ENCODE results near the gene OGDHL. TPM values are rescaled to one million over a fixed set of nuclear protein-coding genes. Genes with fewer than 3 reads are reported as not detected.

The OGDHL gene
- total and polyA plus RNA-seq, 7 donors, result 0.46 to 6.1 (median 1.2) TPM

DNA sequence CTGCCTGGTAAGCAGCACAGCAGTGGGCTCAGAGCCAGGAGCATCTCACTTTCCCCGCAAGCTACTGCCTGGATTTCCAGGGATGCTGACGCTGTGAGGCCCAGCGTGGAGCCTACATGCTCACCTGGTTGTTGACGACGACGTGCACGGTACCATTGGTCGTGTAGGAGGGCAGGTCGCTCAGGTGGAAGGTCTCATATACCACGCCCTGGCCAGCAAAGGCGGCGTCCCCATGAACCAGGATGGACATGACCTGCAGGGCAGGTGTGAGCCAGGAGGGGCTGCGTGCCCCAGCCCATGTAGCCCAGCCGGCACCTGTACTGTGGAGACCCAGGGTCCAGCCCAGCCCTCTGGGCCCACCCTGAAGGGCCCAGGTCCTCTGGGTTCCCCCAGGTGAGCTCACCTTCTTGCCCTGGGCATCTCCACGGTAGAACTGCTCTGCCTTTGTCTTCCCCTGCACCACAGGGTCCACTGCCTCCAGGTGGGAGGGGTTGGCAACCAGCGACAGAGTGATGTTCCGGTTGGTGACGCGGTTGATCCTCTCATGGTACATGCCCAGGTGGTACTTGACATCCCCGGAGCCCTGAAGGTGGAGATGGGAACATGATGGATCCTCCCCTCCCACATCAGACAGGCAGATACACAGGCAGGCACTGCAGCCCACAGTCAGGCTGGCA lies 15.4 kb downstream of the OGDHL start:
- Histone ChIP-seq H3K4me1 (no peaks in the 10 kb centered on the region), H3K36me3 (no peaks in the 10 kb centered on the region), H3K27me3 (no peaks in the 10 kb centered on the region), H3K9me3 (no peaks in the 10 kb centered on the region), H3K4me3 (no peak overlapping the region), H3K27ac (no peak overlapping the region)
- intact Hi-C loops (cut with DNase I), result no loop called here
- 92 to 93% methylated on average over 20 of the region's 20 CpGs for WGBS, 2 donors
- DNase-seq, result no peak
- TF ChIP-seq POLR2A (IDR thresholded peaks at IDR 0.05), result no peak
- TF ChIP-seq, protein P1, sequence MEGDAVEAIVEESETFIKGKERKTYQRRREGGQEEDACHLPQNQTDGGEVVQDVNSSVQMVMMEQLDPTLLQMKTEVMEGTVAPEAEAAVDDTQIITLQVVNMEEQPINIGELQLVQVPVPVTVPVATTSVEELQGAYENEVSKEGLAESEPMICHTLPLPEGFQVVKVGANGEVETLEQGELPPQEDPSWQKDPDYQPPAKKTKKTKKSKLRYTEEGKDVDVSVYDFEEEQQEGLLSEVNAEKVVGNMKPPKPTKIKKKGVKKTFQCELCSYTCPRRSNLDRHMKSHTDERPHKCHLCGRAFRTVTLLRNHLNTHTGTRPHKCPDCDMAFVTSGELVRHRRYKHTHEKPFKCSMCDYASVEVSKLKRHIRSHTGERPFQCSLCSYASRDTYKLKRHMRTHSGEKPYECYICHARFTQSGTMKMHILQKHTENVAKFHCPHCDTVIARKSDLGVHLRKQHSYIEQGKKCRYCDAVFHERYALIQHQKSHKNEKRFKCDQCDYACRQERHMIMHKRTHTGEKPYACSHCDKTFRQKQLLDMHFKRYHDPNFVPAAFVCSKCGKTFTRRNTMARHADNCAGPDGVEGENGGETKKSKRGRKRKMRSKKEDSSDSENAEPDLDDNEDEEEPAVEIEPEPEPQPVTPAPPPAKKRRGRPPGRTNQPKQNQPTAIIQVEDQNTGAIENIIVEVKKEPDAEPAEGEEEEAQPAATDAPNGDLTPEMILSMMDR (IDR thresholded peaks at IDR 0.05), result no peak

DNA sequence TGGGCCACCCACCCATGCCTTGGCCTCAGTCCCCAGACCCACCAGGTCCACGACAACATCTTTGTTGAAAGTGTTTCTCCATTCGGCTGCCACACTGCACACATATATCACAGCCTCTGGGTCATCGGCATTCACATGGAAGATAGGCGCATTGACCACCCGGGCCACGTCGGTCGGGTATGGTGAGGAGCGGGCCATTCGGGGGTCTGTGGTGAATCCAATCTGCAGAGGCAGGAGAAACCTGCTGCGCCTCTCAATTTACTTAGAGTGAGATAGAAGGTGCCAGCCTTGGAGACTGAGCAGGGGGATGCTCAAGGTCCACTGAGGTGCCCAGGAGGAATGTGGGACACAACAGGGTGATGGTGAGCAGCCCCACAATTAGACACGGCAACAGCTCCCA lies 16.4 kb downstream of the OGDHL start:
- Histone ChIP-seq H3K4me3 (no peak overlapping the region), H3K36me3 (no peaks in the 10 kb centered on the region), H3K27ac (no peak overlapping the region), H3K9me3 (no peaks in the 10 kb centered on the region), H3K27me3 (no peaks in the 10 kb centered on the region), H3K4me1 (no peaks in the 10 kb centered on the region)
- intact Hi-C loops (cut with DNase I), result no loop called here
- WGBS, 2 donors, result 94 to 96% methylated on average over 12 of the region's 12 CpGs
- TF ChIP-seq POLR2A (IDR thresholded peaks at IDR 0.05), result no peak
- TF ChIP-seq, protein P1 (IDR thresholded peaks at IDR 0.05), result no peak
- no peak for TF ChIP-seq EP300 (IDR thresholded peaks at IDR 0.05)
- TF ChIP-seq POLR2AphosphoS5 (IDR thresholded peaks at IDR 0.05), result no peak
- DNase-seq, result no peak

DNA sequence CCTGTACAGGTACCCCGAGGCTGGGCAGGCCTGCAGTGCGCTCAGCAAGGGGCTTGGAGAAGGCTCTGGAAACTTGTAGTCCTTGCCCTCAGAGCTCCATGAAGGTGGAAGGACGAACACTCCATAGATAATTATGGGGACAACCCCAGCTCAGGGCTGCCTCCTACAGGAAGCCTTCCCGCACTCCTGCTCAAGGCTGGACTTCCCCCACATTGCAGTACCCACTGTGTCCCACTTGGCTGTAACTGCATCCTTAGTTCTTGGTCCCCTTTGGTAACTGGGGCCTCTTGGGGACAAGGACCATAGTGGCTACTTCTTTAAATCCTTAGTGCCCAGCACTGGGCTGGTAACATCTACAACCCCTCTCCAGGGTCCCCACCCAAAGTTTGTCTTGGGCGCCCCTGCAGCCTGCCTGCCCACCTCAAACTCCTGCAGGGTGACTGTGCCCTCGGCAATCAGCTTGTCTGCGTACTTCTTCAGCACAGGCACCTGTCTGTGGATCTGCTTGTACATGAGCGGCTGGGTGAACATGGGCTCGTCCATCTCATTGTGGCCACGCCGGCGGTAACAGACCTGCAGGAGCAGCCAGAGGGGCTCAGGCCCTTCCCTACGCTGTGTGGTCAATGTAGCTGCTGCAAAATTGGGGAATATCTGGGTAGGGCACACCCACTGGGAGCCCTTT lies 17.1 kb downstream of the OGDHL start:
- no peak for DNase-seq
- H3K4me3 ChIP-seq, result no peak overlapping the region
- H3K36me3 ChIP-seq, result no peaks in the 10 kb centered on the region
- H3K4me1 ChIP-seq, result no peaks in the 10 kb centered on the region
- 90 to 91% methylated on average over 13 of the region's 13 CpGs for WGBS, 2 donors
- H3K9me3 ChIP-seq, result no peaks in the 10 kb centered on the region
- H3K27me3 ChIP-seq, result no peaks in the 10 kb centered on the region
- intact Hi-C loops (cut with DNase I), result no loop called here
- no peak overlapping the region for H3K27ac ChIP-seq
- TF ChIP-seq EP300 (IDR thresholded peaks at IDR 0.05), result no peak

DNA sequence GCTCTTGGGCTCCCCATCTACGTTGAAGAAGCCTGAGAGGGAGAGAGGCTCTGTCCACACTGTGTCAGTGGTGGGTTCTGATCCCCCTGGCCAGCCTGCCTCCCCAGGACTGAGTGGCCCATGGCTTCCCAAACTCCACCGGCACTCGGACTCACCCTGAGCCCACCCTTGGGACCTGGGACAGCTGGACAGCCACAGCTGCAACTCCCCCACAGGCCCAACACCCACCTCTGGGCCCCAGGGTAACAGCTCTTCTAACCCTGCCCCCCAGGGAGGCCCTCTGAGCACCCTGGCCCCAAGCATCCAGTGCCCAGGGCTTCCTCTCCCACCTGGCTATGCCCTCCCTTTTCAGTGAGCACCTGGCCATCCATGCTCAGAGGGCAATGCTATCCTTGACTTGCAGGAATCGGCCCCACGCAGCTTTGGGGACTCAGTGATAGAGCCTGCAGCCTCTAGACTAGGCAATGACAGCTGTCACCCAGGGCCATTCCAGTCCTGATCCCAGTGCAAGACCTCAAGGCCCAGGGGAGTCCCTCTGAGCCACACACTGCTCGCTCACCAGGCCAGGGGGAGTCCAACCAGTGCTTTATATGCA lies 17.9 kb downstream of the OGDHL start:
- no peak for DNase-seq
- Histone ChIP-seq H3K36me3 (no peaks in the 10 kb centered on the region), H3K4me1 (no peaks in the 10 kb centered on the region), H3K27me3 (no peaks in the 10 kb centered on the region), H3K27ac (no peak overlapping the region), H3K4me3 (no peak overlapping the region), H3K9me3 (no peaks in the 10 kb centered on the region)
- TF ChIP-seq POLR2A (IDR thresholded peaks at IDR 0.05) (no peak), POLR2AphosphoS5 (IDR thresholded peaks at IDR 0.05) (no peak), EP300 (IDR thresholded peaks at IDR 0.05) (no peak)
- TF ChIP-seq, protein P1 (IDR thresholded peaks at IDR 0.05), result no peak
- intact Hi-C loops (cut with DNase I), result no loop called here
- WGBS, 2 donors, result 83 to 90% methylated on average over 6 of the region's 6 CpGs

DNA sequence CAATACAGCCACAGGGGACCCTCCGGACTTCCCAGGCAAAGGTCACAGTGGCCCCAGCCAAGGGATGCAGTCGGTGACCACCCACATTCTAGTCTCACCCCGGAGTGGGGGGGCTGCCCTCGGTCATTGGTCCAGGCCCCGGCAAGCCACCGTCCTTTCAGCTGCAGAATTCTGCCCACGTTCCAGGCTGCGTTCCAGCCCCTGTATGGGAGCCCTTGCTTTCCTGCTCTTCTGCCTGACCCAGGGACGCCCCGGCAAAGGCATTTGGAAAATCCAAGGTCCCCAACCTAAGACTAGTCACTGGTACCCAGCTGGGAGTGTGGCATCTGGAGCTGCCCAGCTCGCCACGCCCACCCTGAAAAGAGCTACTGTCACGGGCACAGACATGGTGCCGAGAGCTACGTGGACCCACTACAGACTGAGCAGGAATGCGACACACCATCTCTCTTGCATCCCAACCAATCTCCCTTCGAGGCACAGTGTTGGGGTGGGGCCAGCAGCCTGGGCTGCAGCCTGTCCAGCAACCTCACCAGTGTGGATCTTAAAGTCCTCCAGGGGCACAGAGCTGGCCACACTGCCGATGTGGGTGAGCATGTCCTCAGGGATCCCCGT lies 18.6 kb downstream of the OGDHL start:
- 89 to 90% methylated on average over 19 of the region's 19 CpGs for WGBS, 2 donors
- Histone ChIP-seq H3K27me3 (no peaks in the 10 kb centered on the region), H3K9me3 (no peaks in the 10 kb centered on the region), H3K36me3 (no peaks in the 10 kb centered on the region), H3K4me3 (no peak overlapping the region), H3K4me1 (no peaks in the 10 kb centered on the region), H3K27ac (no peak overlapping the region)
- no peak for DNase-seq
- intact Hi-C loops (cut with DNase I), result no loop called here
- no peak for TF ChIP-seq POLR2AphosphoS5 (IDR thresholded peaks at IDR 0.05)
- TF ChIP-seq EP300 (IDR thresholded peaks at IDR 0.05), result no peak
- no peak for TF ChIP-seq POLR2A (IDR thresholded peaks at IDR 0.05)
- TF ChIP-seq, protein P1 (IDR thresholded peaks at IDR 0.05), result no peak

Measured in sigmoid colon (tissue), 7 donors.